Thoracic aorta (tissue), 2 donors: ENCODE data around the gene USP27X. TPM values are rescaled to one million over a fixed set of nuclear protein-coding genes. Genes with fewer than 3 reads are reported as not detected.
A peak's percentile ranks its signal among the peaks of the same experiment; 100 is the strongest.

Experiments used
- ATAC-seq: fragments of 150-250 bp; one replicate; pipeline ENCODE4 v1.8.0; 2017; ENCODE audit warnings: low read depth; ENCODE audit not compliant: insufficient number of reproducible peaks, low FRiP score
- DNase-seq: peaks from one replicate; pipeline ENCODE4 v3.0.0-alpha.2; 2020; ENCODE audit warnings: low spot score
- H3K27ac ChIP-seq, 2 donors: fragments of 200-600 bp; sonication (generic); 1 replicate in 1 of 2; 2 replicates in 1 of 2; pipeline ENCODE4 v1.5.1; 2016; ENCODE audit warnings: mild to moderate bottlenecking in 2 of 2, moderate library complexity in 2 of 2
- H3K27me3 ChIP-seq: fragments of 200-600 bp; sonication (generic); replicated peaks from 2 replicates; pipeline ENCODE4 v1.6.0; 2016; ENCODE audit warnings: mild to moderate bottlenecking; ENCODE audit not compliant: insufficient read depth
- H3K36me3 ChIP-seq: fragments of 200-600 bp; sonication (generic); one replicate; pipeline ENCODE4 v1.5.1; 2016
- H3K4me1 ChIP-seq, 2 donors: fragments of 200-600 bp; sonication (generic); 1 replicate in 1 of 2; 2 replicates in 1 of 2; pipeline versions ENCODE4 v1.5.1 to v1.6.0; 2016; ENCODE audit warnings: low read depth in 2 of 2, mild to moderate bottlenecking in 1 of 2; ENCODE audit not compliant: control insufficient read depth in 1 of 2
- H3K4me3 ChIP-seq: fragments of 200-600 bp; sonication (generic); 2 replicates; pipeline ENCODE4 v1.5.1; 2016; ENCODE audit warnings: mild to moderate bottlenecking
- H3K9me3 ChIP-seq: fragments of 200-600 bp; sonication (generic); 2 replicates; pipeline ENCODE4 v1.5.1; 2016
- CTCF ChIP-seq: fragments of 200-600 bp; sonication (generic); IDR thresholded peaks from one replicate; pipeline ENCODE4 v1.5.1; 2019; ENCODE audit warnings: antibody characterized with exemption
- total RNA-seq, 2 donors: library from RNA; depleted of rRNA; stranded (reverse); fragments of >200 nt; gene quantifications; one replicate each; pipeline versions ENCODE4 v1.1.0 to v1.2.3, GENCODE V29; 2016

USP27X gene
- total RNA-seq = 1 to 10 TPM; 2.3 to 2.6 TPM

GRCh38 chrX:49878834-49879655 is at the start of gene USP27X:
Gene USP27X, plus strand, starts transcription at chrX:49879484. Its CDS starts 824 bp downstream, at chrX:49880308.
- TF ChIP-seq CTCF = peak; percentile 60
- Histone ChIP-seq H3K36me3 (no peaks in the 10 kb centered on the region), H3K9me3 (no peaks in the 10 kb centered on the region), H3K4me1 (peaks cover 0 to 25% of the 10 kb centered on the region in 2 donors), H3K27me3 (no peaks in the 10 kb centered on the region), H3K27ac (peak within 1 kb of the TSS; percentile 76 to 78), H3K4me3 (peak within 1 kb of the TSS; percentile 79)
- ATAC-seq (peak; percentile 86), DNase-seq (peak; percentile 30)

- no peaks in the 10 kb centered on the region for H3K36me3 ChIP-seq
- no peaks in the 10 kb centered on the region for H3K9me3 ChIP-seq
- H3K27me3 ChIP-seq = no peaks in the 10 kb centered on the region
- TF ChIP-seq CTCF = no peak
- ATAC-seq = no peak
- no peak overlapping the region for H3K27ac ChIP-seq
- H3K4me3 ChIP-seq = no peak overlapping the region
- H3K4me1 ChIP-seq = no peaks in the 10 kb centered on the region
- no peak for DNase-seq
Measured at GRCh38 chrX:49838374-49838773, 40.9 kb upstream of the USP27X start.

- no peaks in the 10 kb centered on the region for H3K9me3 ChIP-seq
- H3K36me3 ChIP-seq = no peaks in the 10 kb centered on the region
- no peak overlapping the region for H3K4me3 ChIP-seq
- ATAC-seq (no peak), DNase-seq (no peak)
- H3K27ac ChIP-seq = no peak overlapping the region
- no peak for TF ChIP-seq CTCF
- H3K27me3 ChIP-seq = no peaks in the 10 kb centered on the region
- no peaks in the 10 kb centered on the region for H3K4me1 ChIP-seq
Measured at GRCh38 chrX:49840679-49841078, 38.6 kb upstream of the USP27X start.

GRCh38 chrX:49842621-49843020 is 36.7 kb upstream of the USP27X start:
- Histone ChIP-seq H3K4me1 (no peaks in the 10 kb centered on the region), H3K27me3 (no peaks in the 10 kb centered on the region), H3K27ac (no peak overlapping the region), H3K4me3 (no peak overlapping the region), H3K36me3 (no peaks in the 10 kb centered on the region), H3K9me3 (no peaks in the 10 kb centered on the region)
- TF ChIP-seq CTCF = no peak
- DNase-seq (no peak), ATAC-seq (no peak)

- Histone ChIP-seq H3K4me1 (no peaks in the 10 kb centered on the region), H3K27ac (no peak overlapping the region), H3K27me3 (no peaks in the 10 kb centered on the region), H3K36me3 (no peaks in the 10 kb centered on the region), H3K4me3 (no peak overlapping the region), H3K9me3 (no peaks in the 10 kb centered on the region)
- DNase-seq (no peak), ATAC-seq (no peak)
- TF ChIP-seq CTCF = no peak
Measured at GRCh38 chrX:49844611-49845010, 34.7 kb upstream of the USP27X start.
